H9 (cell line): ENCODE data around the gene MUS81. TPM values are rescaled to one million over a fixed set of nuclear protein-coding genes. Genes with fewer than 3 reads are reported as not detected.

ENCODE experiments used
- DNase-seq: peaks from one replicate; pipeline ENCODE4 v3.0.0-alpha.2; 2017
- H2AFZ ChIP-seq: one replicate; pipeline ENCODE4 v1.6.1; 2013; ENCODE audit warnings: mild to moderate bottlenecking, low read length, control low read depth, moderate library complexity
- H2AK5ac ChIP-seq: 2 replicates; pipeline ENCODE4 v1.6.1; 2013; ENCODE audit warnings: low read length, control low read depth, mixed read lengths; ENCODE audit not compliant: insufficient read length
- H2BK120ac ChIP-seq: one replicate; pipeline ENCODE4 v1.6.1; 2013; ENCODE audit warnings: low read depth, mild to moderate bottlenecking, low read length, control low read depth, inconsistent platforms; ENCODE audit not compliant: poor library complexity, severe bottlenecking
- H2BK12ac ChIP-seq: 2 replicates; pipeline ENCODE4 v1.6.1; 2013; ENCODE audit warnings: low read length, control low read depth, mixed read lengths, low read depth; ENCODE audit not compliant: insufficient read length
- H2BK15ac ChIP-seq: 2 replicates; pipeline ENCODE4 v1.6.1; 2013; ENCODE audit warnings: low read depth, low read length, control low read depth
- H2BK20ac ChIP-seq: one replicate; pipeline ENCODE4 v1.6.1; 2013; ENCODE audit warnings: low read depth, mild to moderate bottlenecking, low read length, control low read depth, inconsistent platforms; ENCODE audit not compliant: poor library complexity, severe bottlenecking
- H2BK5ac ChIP-seq: 2 replicates; pipeline ENCODE4 v1.6.1; 2013; ENCODE audit warnings: low read length, control low read depth, mixed read lengths; ENCODE audit not compliant: insufficient read length
- H3K14ac ChIP-seq: 2 replicates; pipeline ENCODE4 v1.6.1; 2013; ENCODE audit warnings: low read length, control low read depth; ENCODE audit not compliant: insufficient read depth
- H3K18ac ChIP-seq: 2 replicates; pipeline ENCODE4 v1.6.1; 2013; ENCODE audit warnings: low read depth, mild to moderate bottlenecking, mixed read lengths, low read length, control low read depth; ENCODE audit not compliant: insufficient read length
- H3K23ac ChIP-seq: 2 replicates; pipeline ENCODE4 v1.6.1; 2013; ENCODE audit warnings: low read length, control low read depth, mixed read lengths, low read depth; ENCODE audit not compliant: insufficient read length
- H3K23me2 ChIP-seq: 2 replicates; pipeline ENCODE4 v1.6.1; 2013; ENCODE audit warnings: low read depth, mild to moderate bottlenecking, mixed read lengths, low read length, control low read depth; ENCODE audit not compliant: insufficient read length, poor library complexity, severe bottlenecking
- H3K27ac ChIP-seq: 2 replicates; pipeline ENCODE4 v1.5.1; 2013; ENCODE audit warnings: low read length, control low read depth, mixed read lengths, low read depth; ENCODE audit not compliant: insufficient read length
- H3K27me3 ChIP-seq: 2 replicates; pipeline ENCODE4 v1.6.1; 2013; ENCODE audit warnings: low read length, control low read depth, inconsistent platforms; ENCODE audit not compliant: insufficient read depth
- H3K4ac ChIP-seq: 2 replicates; pipeline ENCODE4 v1.6.1; 2013; ENCODE audit warnings: low read depth, mild to moderate bottlenecking, control low read depth, inconsistent platforms, low read length, moderate library complexity
- H3K4me1 ChIP-seq: 2 replicates; pipeline ENCODE4 v1.6.1; 2013; ENCODE audit warnings: low read length, control low read depth, inconsistent platforms; ENCODE audit not compliant: insufficient read depth
- H3K4me2 ChIP-seq: 2 replicates; pipeline ENCODE4 v1.6.1; 2013; ENCODE audit warnings: low read length, control low read depth, mixed read lengths; ENCODE audit not compliant: insufficient read length, insufficient read depth
- H3K56ac ChIP-seq: 2 replicates; pipeline ENCODE4 v1.6.1; 2013; ENCODE audit warnings: low read depth, mild to moderate bottlenecking, mixed read lengths, low read length, control low read depth; ENCODE audit not compliant: insufficient read length
- H3K79me1 ChIP-seq: 2 replicates; pipeline ENCODE4 v1.6.1; 2013; ENCODE audit warnings: low read depth, mild to moderate bottlenecking, moderate library complexity, low read length, control low read depth, inconsistent platforms; ENCODE audit not compliant: insufficient read depth, poor library complexity, severe bottlenecking
- H3K79me2 ChIP-seq: 2 replicates; pipeline ENCODE4 v1.6.1; 2013; ENCODE audit warnings: low read length, control low read depth, inconsistent platforms; ENCODE audit not compliant: insufficient read depth
- H3K9ac ChIP-seq: 2 replicates; pipeline ENCODE4 v1.6.1; 2013; ENCODE audit warnings: low read length, control low read depth, mixed read lengths; ENCODE audit not compliant: insufficient read length; ENCODE audit errors: extremely low read depth
- H3K9me3 ChIP-seq: one replicate; pipeline ENCODE4 v1.6.1; 2013; ENCODE audit warnings: low read depth, low read length, inconsistent platforms; ENCODE audit not compliant: control insufficient read depth
- H3T11ph ChIP-seq: one replicate; pipeline ENCODE4 v1.6.1; 2013; ENCODE audit warnings: mild to moderate bottlenecking, low read length, control low read depth, inconsistent platforms
- H4K20me1 ChIP-seq: one replicate; pipeline ENCODE4 v1.6.1; 2013; ENCODE audit not compliant: control insufficient read depth, insufficient read length, insufficient read depth
- H4K5ac ChIP-seq: 2 replicates; pipeline ENCODE4 v1.6.1; 2013; ENCODE audit warnings: low read depth, mild to moderate bottlenecking, mixed read lengths, low read length, control low read depth; ENCODE audit not compliant: insufficient read length
- H4K8ac ChIP-seq: replicated peaks from 2 replicates; pipeline ENCODE4 v1.6.1; 2013; ENCODE audit warnings: low read length, control low read depth, mixed read lengths, low read depth; ENCODE audit not compliant: insufficient read length
- H4K91ac ChIP-seq: 2 replicates; pipeline ENCODE4 v1.6.1; 2013; ENCODE audit warnings: low read depth, mild to moderate bottlenecking, moderate library complexity, mixed read lengths, low read length, control low read depth; ENCODE audit not compliant: insufficient read length
- H3K27ac Mint-ChIP-seq, 3 experiments: 2 replicates in 2 of 3; 3 replicates in 1 of 3; pipeline ENCODE4 v1.8.0; 2020 to 2021; ENCODE audit warnings: mixed read lengths in 3 of 3, mild to moderate bottlenecking in 1 of 3, moderate library complexity in 1 of 3
- H3K27me3 Mint-ChIP-seq: 2 replicates; pipeline ENCODE4 v1.8.0; 2021; ENCODE audit warnings: low read depth, mild to moderate bottlenecking, moderate library complexity, mixed read lengths
- H3K36me3 Mint-ChIP-seq, 3 experiments: 2 replicates in 2 of 3; 3 replicates in 1 of 3; pipeline ENCODE4 v1.8.0; 2020 to 2021; ENCODE audit warnings: low read depth in 3 of 3, mixed read lengths in 3 of 3; ENCODE audit not compliant: insufficient read depth in 1 of 3
- H3K4me1 Mint-ChIP-seq, 2 experiments: 2 replicates each; pipeline ENCODE4 v1.8.0; 2020; ENCODE audit warnings: mixed read lengths in 2 of 2
- H3K4me3 Mint-ChIP-seq, 2 experiments: 2 replicates in 1 of 2; 3 replicates in 1 of 2; pipeline ENCODE4 v1.8.0; 2020 to 2021; ENCODE audit warnings: mild to moderate bottlenecking in 2 of 2, mixed read lengths in 2 of 2, moderate library complexity in 1 of 2
- H3K9me3 Mint-ChIP-seq, 2 experiments: 2 replicates in 1 of 2; 3 replicates in 1 of 2; pipeline ENCODE4 v1.8.0; 2020; ENCODE audit warnings: mild to moderate bottlenecking in 2 of 2, mixed read lengths in 2 of 2, moderate library complexity in 1 of 2
- WGBS: extraction: QIAGEN DNeasy Blood & Tissue Kit; methylation state at CpG from one replicate; pipeline ENCODE4 v1.1.7; 2013; ENCODE audit warnings: missing lambda C conversion rate, low lambda C conversion rate, mixed read lengths; ENCODE audit not compliant: insufficient read length; ENCODE audit errors: extremely low coverage; 5-methylcytosine and 5-hydroxymethylcytosine counted together
- total RNA-seq: library from RNA; stranded (reverse); gene quantifications from 2 replicates; pipeline ENCODE4 v1.2.1, GENCODE V29; 2021
- TF ChIP-seq, protein P1 (sequence below): fragments of 200-600 bp; sonication (generic); conservative IDR thresholded peaks from 3 replicates; pipeline ENCODE4 v1.8.0; 2021; ENCODE audit warnings: antibody characterized with exemption, mild to moderate bottlenecking

MUS81 gene
- total RNA-seq, 1 experiment from 2014 or later, result 49.2 TPM

GRCh38 chr11:65911682-65912568 lies 51.7 kb downstream of the MUS81 start:
- H4K91ac ChIP-seq, result no peak overlapping the region
- no peak overlapping the region for H2BK12ac ChIP-seq
- H4K5ac ChIP-seq, result no peak overlapping the region
- H2AK5ac ChIP-seq, result no peak overlapping the region
- Mint-ChIP-seq H3K4me1 (peaks cover 16 to 18% of the 10 kb centered on the region in 2 experiments), H3K36me3 (peaks cover 0 to 2% (median 2%) of the 10 kb centered on the region in 3 experiments; a peak in 2 of 7 replicates), H3K4me3 (peak overlapping the region in 1 of 2 experiments; percentile 34; a peak in 1 of 5 replicates), H3K27ac (peak overlapping the region in 1 of 3 experiments; percentile 30; a peak in 3 of 7 replicates), H3K27me3 (peaks cover 45% of the 10 kb centered on the region), H3K9me3 (no peaks in the 10 kb centered on the region; a peak in 1 of 5 replicates)
- no peak overlapping the region for H3K23ac ChIP-seq
- peak overlapping the region; percentile 45 for H3K18ac ChIP-seq
- no peaks in the 10 kb centered on the region; the same call in 1 of the 2 replicates for H3K4me1 ChIP-seq
- H4K20me1 ChIP-seq, result no peaks in the 10 kb centered on the region
- H3K4me2 ChIP-seq, result no peak overlapping the region
- no peak overlapping the region for H3T11ph ChIP-seq
- H3K14ac ChIP-seq, result peak overlapping the region; percentile 44
- no CpG with 5 or more reads among the region's 14 CpGs for WGBS
- H2BK120ac ChIP-seq, result no peak overlapping the region
- no peaks in the 10 kb centered on the region for H3K9me3 ChIP-seq
- DNase-seq, result peak; percentile 79
- no peak overlapping the region for H2BK15ac ChIP-seq
- no peaks in the 10 kb centered on the region for H3K79me1 ChIP-seq
- H2AFZ ChIP-seq, result no peak overlapping the region
- no peak overlapping the region for H3K4ac ChIP-seq
- TF ChIP-seq, protein P1, sequence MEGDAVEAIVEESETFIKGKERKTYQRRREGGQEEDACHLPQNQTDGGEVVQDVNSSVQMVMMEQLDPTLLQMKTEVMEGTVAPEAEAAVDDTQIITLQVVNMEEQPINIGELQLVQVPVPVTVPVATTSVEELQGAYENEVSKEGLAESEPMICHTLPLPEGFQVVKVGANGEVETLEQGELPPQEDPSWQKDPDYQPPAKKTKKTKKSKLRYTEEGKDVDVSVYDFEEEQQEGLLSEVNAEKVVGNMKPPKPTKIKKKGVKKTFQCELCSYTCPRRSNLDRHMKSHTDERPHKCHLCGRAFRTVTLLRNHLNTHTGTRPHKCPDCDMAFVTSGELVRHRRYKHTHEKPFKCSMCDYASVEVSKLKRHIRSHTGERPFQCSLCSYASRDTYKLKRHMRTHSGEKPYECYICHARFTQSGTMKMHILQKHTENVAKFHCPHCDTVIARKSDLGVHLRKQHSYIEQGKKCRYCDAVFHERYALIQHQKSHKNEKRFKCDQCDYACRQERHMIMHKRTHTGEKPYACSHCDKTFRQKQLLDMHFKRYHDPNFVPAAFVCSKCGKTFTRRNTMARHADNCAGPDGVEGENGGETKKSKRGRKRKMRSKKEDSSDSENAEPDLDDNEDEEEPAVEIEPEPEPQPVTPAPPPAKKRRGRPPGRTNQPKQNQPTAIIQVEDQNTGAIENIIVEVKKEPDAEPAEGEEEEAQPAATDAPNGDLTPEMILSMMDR, result peak; percentile 59
- no peak overlapping the region for H3K56ac ChIP-seq
- H3K9ac ChIP-seq, result no peak overlapping the region
- no peaks in the 10 kb centered on the region for H3K79me2 ChIP-seq
- H3K27me3 ChIP-seq, result no peaks in the 10 kb centered on the region
- no peak overlapping the region for H2BK20ac ChIP-seq
- no peaks in the 10 kb centered on the region for H3K23me2 ChIP-seq
- H3K27ac ChIP-seq, result no peak overlapping the region
- no peak overlapping the region for H4K8ac ChIP-seq
- H2BK5ac ChIP-seq, result no peak overlapping the region
